Activated naive CD4-positive, alpha-beta T cell (primary cell): Measurements from ENCODE around the gene RHCE.
"Not testable (repeated sequence)": the region's sequence is repeated elsewhere in the genome, so short reads cannot be mapped to it uniquely, and the experiment has no call there.

ENCODE experiments used
- DNase-seq, 4 experiments: peaks; one replicate each; lab custom pipeline; 2025; lab: John Stamatoyannopoulos, UW

Gene RHCE

GRCh38 chr1:25432749-25433388, 12.2 kb upstream of the RHCE start:
- no peak for DNase-seq

DNA sequence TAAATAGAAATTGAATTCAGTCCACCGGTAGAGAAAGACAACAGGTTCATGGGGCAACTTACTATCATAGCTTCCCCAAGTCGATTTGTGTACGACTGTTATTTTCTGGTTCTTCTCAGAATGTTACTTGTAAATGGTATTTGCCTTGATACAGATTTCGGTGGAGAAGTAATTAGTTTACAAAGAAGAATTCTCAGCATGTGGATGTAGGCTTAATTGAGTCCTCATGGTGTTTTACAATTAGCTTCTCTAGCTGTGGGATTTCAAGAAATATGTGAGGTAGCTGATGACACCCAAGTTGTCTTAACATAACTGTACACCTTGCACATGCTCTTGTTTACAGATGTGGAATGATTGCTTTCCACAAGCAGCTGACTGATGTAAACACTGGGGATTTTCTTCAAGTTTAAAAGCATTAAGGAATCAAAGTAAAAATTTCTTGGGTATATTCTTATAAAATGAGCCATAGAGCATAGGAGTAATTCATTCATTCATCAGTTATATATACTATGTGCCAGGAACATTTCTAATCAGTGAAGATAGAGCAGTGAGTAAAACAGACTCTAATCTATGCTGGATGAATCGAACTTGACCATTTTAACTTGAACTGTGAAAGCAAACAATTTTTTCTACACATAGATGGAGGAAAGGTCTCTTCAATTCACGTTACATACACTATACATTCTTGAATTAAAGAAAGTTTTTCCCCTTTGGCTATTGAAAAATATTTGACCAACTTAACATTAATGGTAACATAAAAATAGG, 11.5 kb upstream of the RHCE start:
- DNase-seq, result no peak

- peak in 2 of 4 experiments; percentile 76 to 80 for DNase-seq
These were observed 10.6 kb upstream of the RHCE start for GRCh38 chr1:25430967-25431881.

DNA sequence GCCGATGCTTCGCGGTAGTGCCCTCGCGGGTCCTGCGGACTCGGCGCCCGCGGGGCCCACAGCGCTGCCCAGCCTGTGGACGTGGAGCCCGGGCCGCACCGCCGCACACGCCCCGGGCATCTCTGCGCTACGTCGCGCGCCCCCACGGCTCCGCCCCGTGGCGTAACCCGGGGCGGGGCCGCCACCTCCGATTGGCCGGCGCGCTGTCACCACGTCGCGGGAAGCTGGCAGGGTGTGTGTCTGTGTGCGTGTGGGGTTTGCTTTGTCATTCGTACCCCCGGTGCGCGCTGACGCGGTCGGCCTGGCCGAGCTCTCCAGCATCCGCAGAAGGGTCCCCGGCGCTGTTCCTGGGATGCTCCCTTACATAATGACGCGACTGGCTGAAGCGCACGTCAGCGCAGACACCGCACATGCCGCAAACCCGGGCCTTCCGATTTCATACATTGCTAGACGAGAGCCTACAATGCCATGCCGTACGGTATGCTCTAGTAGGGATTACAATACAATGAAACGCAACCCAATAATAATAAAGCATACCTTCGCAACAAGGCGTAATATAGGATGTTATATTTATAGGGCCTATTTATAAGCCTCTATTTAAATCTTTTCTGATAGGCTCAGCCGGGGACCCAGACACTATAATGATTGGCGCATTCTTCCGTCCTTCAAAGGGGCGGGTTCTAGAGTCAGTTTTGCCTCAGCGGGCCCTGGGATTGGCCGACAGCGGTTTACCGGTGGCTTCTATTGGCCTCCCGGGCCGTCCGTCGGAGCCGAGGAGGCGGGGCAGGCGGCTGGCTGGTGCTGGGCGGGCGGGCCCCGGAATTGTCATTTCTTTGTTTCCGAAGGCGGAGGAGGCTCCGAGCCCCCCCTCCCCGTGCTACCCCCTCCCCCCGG, 9.7 kb upstream of the RHCE start, which contains the start of gene MACO1:
Gene MACO1 (plus strand): TSS at position 825 of the 894 bp plus-strand sequence. CDS start 202 bp downstream, outside the sequence.
- DNase-seq, result peak; percentile 91 to 96 (median 94)

- DNase-seq, result no peak
These were observed 8.0 kb upstream of the RHCE start for GRCh38 chr1:25428475-25429166.

- DNase-seq, result no peak
These were observed 7.1 kb upstream of the RHCE start for GRCh38 chr1:25427696-25428095.

GRCh38 chr1:25425098-25426085, 4.8 kb upstream of the RHCE start:
- no peak for DNase-seq

- DNase-seq, result not testable (repeated sequence)
These were observed 2.6 kb upstream of the RHCE start for GRCh38 chr1:25423206-25423605.

GRCh38 chr1:25419339-25419738, 1.3 kb downstream of the RHCE start:
- DNase-seq, result not testable (repeated sequence)

DNA sequence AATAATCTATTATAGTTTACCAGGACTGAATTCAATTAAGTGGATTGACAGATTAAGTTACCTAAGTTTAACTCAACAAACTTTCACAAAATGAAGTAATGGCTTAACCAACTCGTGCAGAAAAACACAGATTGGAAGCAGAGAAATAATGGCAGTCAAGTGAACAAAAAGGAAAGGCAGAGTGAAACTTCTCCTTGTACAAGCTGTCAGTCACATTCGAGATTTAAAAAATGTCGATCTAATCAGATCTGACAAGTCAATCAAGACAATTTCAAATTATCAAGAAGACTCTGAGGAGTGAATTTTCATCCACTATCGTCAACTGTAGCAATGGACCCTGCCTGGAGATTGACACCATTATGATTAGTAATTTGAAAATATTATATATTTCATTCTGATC, 3.3 kb downstream of the RHCE start:
- not testable (repeated sequence) for DNase-seq

DNA sequence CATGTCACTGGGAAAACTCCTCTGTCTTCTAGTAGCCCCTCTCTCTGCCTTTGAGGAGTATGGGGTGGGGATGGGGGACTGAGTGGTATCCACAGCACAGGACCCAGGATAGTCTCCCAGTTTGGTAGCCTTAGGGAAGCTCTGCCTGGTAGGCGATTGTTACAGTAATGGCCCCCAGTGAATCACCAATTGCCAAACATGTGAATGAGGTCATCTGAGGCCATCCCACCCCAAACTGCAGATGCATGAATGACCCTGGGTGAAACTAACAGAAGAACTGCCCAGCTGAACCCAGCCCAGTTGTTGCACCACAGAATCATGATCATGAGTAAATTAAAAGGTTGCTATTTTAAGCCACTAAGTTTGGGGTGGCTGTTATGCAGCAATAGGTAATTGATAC, 6.0 kb downstream of the RHCE start:
- DNase-seq, result not testable (repeated sequence)

DNA sequence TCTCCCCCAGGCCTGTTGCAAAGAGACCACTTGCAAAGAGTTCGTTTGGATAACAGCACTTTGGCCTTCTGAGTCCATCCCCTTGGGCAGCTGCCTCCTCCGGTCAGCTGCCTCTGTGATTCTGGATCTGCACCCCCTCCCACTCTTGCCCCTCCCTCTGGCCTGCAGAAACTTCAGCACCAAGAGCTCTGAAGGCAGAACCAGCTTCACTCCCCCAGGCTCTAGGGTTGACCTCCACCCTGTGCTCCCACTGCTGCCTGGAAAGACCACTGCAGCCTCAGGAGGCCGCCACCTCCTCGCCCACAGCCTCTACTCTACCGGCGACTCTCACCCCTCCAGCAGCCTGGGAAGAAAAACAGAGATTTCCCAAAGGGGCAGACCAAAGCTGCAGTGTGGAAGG, 6.5 kb downstream of the RHCE start:
- not testable (repeated sequence) for DNase-seq

GRCh38 chr1:25412872-25413623, 7.6 kb downstream of the RHCE start:
- not testable (repeated sequence) for DNase-seq

- not testable (repeated sequence) for DNase-seq
These were observed 10.8 kb downstream of the RHCE start for GRCh38 chr1:25409641-25410427.

- not testable (repeated sequence) for DNase-seq
These were observed 14.8 kb downstream of the RHCE start for GRCh38 chr1:25405731-25406305.

- not testable (repeated sequence) for DNase-seq
These were observed 17.4 kb downstream of the RHCE start for GRCh38 chr1:25402947-25403803.
